Adrenal gland (tissue), 12 donors: ENCODE results near the gene TMEM151B. TPM values are rescaled to one million over a fixed set of nuclear protein-coding genes. Genes with fewer than 3 reads are reported as not detected.

Experiments
- DNase-seq, 7 donors: peaks; one replicate each; pipeline ENCODE4 v3.0.0-alpha.2; 2019 to 2020
- H3K27ac ChIP-seq, 5 donors: fragments of 200-600 bp; sonication (generic) in 4 of 5; 1 replicate in 3 of 5; 2 replicates in 2 of 5; pipeline versions ENCODE4 v1.5.1 to v1.8.0; 2016 to 2020; ENCODE audit warnings: mild to moderate bottlenecking in 1 of 5
- H3K27me3 ChIP-seq: fragments of 200-600 bp; 2 replicates; pipeline ENCODE4 v1.8.0; 2021
- H3K36me3 ChIP-seq, 2 donors: fragments of 200-600 bp; replicated peaks in 1 of 2; 1 replicate in 1 of 2; 2 replicates in 1 of 2; pipeline versions ENCODE4 v1.5.1 to v1.8.0; 2018 to 2022
- H3K4me1 ChIP-seq, 2 donors: fragments of 200-600 bp; replicated peaks in 1 of 2; 1 replicate in 1 of 2; 2 replicates in 1 of 2; pipeline versions ENCODE4 v1.5.1 to v1.8.0; 2018 to 2021
- H3K4me3 ChIP-seq, 4 donors: fragments of 200-600 bp; sonication (generic) in 3 of 4; one replicate each; pipeline ENCODE4 v1.5.1; 2016 to 2018
- H3K9me3 ChIP-seq, 3 donors: fragments of 200-600 bp; sonication (generic) in 1 of 3; replicated peaks in 1 of 3; 1 replicate in 2 of 3; 2 replicates in 1 of 3; pipeline versions ENCODE4 v1.5.1 to v1.8.0; 2016 to 2021
- POLR2A ChIP-seq, 2 donors: fragments of 450-650 bp; IDR thresholded peaks; one replicate each; pipeline ENCODE4 v1.6.1; 2017; ENCODE audit warnings: antibody characterized with exemption in 2 of 2, mild to moderate bottlenecking in 2 of 2, moderate library complexity in 1 of 2
- WGBS, 4 donors: extraction: QIAGEN DNeasy Blood & Tissue Kit in 2 of 4; methylation state at CpG; one replicate each; pipeline versions ENCODE4 v1.1.5 to v1.1.7; 2013 to 2017; 5-methylcytosine and 5-hydroxymethylcytosine counted together
- intact Hi-C, 2 donors: fragments of 100-400 bp; cut with DNase I; formaldehyde crosslinking; loops; one replicate each; pipeline versions ENCODE4 v1.14.1 to v1.15.0; 2022 to 2023
- polyA plus RNA-seq, 3 donors: library from polyadenylated mRNA; stranded (reverse); fragments of 200-250 nt in 2 of 3; fragments of 350-450 nt in 1 of 3; fragmentation: Illumina TruSeq in 1 of 3; extraction: RNeasy Lipid Tissue Mini Kit (QIAGEN cat#74804) in 1 of 3; gene quantifications; one replicate each; pipeline ENCODE4 v1.2.3, GENCODE V29; 2013 to 2014
- total RNA-seq, 9 donors: library from RNA; depleted of rRNA in 4 of 9; stranded (reverse); fragments of >200 nt in 4 of 9; fragments of 120-200 nt in 1 of 9; fragmentation: NEBNext Ultra II Directional in 1 of 9; extraction: Animal tissue kit (Norgen Biotek cat#: 25700) in 1 of 9; gene quantifications; one replicate each; pipeline versions ENCODE4 v1.1.0 to v1.2.4, GENCODE V29; 2013 to 2023
- TF ChIP-seq, protein P1 (sequence below), 6 experiments: fragments of 450-650 bp in 4 of 6; fragments of 200-600 bp in 2 of 6; sonication (generic) in 1 of 6; IDR thresholded peaks; 1 replicate in 5 of 6; 2 replicates in 1 of 6; pipeline versions ENCODE4 v1.5.1 to v1.8.0; 2016 to 2021; ENCODE audit warnings: antibody characterized with exemption in 6 of 6, mild to moderate bottlenecking in 2 of 6, moderate library complexity in 1 of 6
- donor health status: healthy with polysubstance abuse.
- donor health status: Bipolar disorder and iron deficiency.
- donor health status: DM: yes; HTN: yes; CAD: no.
- donor health status: DM: no; HTN: no; CAD: no.
- donor health status: DM: no; HTN: no; CAD: no.
- donor health status: DM: yes; HTN: yes; CAD: no.

TMEM151B gene
- total and polyA plus RNA-seq, 12 donors = 0.07 to 3.9 (median 0.79) TPM; not detected in 2

DNA sequence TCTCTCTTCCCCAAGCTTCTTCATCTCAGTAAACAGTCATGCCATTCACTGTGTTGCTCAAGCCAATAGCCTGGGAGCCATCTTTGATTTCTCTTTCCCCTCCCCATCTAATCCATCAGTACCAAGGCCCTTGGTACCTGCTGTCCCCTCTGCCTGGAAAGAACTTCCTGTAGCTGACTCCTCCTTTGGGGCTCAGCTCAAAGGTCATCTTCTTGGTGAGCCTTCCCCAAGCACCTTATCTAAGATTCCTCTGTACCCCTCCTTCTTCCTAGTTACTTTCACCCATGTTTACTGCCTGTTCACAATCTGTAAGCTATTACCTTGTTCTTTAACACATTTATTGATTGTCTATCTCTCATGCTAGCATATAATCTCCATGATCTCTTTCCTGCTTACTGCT lies 39.4 kb downstream of the TMEM151B start:
- no peak overlapping the region for H3K4me3 ChIP-seq
- DNase-seq = no peak
- TF ChIP-seq POLR2A (IDR thresholded peaks at IDR 0.05) = no peak
- TF ChIP-seq, protein P1, sequence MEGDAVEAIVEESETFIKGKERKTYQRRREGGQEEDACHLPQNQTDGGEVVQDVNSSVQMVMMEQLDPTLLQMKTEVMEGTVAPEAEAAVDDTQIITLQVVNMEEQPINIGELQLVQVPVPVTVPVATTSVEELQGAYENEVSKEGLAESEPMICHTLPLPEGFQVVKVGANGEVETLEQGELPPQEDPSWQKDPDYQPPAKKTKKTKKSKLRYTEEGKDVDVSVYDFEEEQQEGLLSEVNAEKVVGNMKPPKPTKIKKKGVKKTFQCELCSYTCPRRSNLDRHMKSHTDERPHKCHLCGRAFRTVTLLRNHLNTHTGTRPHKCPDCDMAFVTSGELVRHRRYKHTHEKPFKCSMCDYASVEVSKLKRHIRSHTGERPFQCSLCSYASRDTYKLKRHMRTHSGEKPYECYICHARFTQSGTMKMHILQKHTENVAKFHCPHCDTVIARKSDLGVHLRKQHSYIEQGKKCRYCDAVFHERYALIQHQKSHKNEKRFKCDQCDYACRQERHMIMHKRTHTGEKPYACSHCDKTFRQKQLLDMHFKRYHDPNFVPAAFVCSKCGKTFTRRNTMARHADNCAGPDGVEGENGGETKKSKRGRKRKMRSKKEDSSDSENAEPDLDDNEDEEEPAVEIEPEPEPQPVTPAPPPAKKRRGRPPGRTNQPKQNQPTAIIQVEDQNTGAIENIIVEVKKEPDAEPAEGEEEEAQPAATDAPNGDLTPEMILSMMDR (IDR thresholded peaks at IDR 0.05) = no peak

DNA sequence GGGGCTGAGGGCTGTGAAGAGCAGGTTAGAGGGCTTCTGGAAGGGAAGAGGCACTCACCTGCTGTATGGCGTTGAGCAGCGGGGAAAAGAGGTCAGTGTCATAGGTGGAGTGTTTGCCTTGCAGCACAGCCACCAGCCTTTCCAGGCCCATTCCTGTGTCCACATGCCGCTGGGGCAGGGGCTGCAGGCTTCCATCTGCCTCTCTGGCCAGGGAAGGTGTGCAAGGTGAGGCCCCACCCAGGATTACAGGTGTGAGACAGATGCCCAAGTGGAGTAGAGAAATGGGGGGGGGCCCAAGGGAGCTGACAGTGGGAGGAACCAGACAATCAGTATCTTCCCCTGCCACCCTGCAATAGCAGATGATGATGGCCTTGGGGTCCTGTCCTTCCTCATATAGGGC lies 40.0 kb downstream of the TMEM151B start:
- WGBS, 4 donors = 96 to 100% (median 99%) methylated on average over 3 of the region's 3 CpGs
- no peak for DNase-seq

More for the DNA sequence above, 39.4 kb downstream of the TMEM151B start:
- Histone ChIP-seq H3K9me3 (no peaks in the 10 kb centered on the region), H3K36me3 (peaks cover 0 to 67% of the 10 kb centered on the region in 2 donors), H3K27me3 (no peaks in the 10 kb centered on the region), H3K4me1 (peaks cover 8 to 11% of the 10 kb centered on the region in 2 donors), H3K27ac (no peak overlapping the region)
- intact Hi-C loops = no loop called here

DNA sequence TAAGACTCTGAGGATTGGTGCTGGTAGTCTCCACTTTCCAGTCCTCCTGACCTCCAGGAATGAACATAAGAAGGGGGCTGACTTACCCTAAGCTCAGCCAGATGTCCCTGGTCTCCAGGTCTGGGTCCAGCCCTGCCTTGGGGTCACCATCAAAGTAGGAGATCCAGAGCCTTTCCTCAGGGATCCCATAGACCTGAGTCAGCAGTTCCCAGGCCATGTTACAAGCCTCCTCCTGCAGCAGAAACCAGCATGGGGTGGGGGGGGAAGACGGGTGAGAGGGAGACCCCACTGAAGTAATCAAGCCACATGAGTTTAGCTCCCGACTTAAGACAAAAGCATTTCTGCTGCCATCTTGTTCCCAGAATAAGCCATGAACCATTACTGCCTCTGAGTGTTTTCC lies 41.1 kb downstream of the TMEM151B start:
- no peak for DNase-seq
- Histone ChIP-seq H3K9me3 (no peaks in the 10 kb centered on the region), H3K4me3 (no peak overlapping the region), H3K27ac (no peak overlapping the region), H3K27me3 (no peaks in the 10 kb centered on the region), H3K4me1 (peaks cover 8 to 11% of the 10 kb centered on the region in 2 donors), H3K36me3 (peaks cover 0 to 51% of the 10 kb centered on the region in 2 donors)
- no peak for TF ChIP-seq POLR2A (IDR thresholded peaks at IDR 0.05)
- TF ChIP-seq, protein P1 (IDR thresholded peaks at IDR 0.05) = no peak
- 50 to 82% (median 78%) methylated on average over 2 of the region's 2 CpGs for WGBS, 4 donors
- intact Hi-C loops = no loop called here

More for the DNA sequence above, 40.0 kb downstream of the TMEM151B start:
- no peak overlapping the region for H3K4me3 ChIP-seq
- H3K4me1 ChIP-seq = peaks cover 8 to 11% of the 10 kb centered on the region in 2 donors
- H3K9me3 ChIP-seq = no peaks in the 10 kb centered on the region
- no peak overlapping the region for H3K27ac ChIP-seq
- H3K27me3 ChIP-seq = no peaks in the 10 kb centered on the region
- H3K36me3 ChIP-seq = peaks cover 0 to 61% of the 10 kb centered on the region in 2 donors
- TF ChIP-seq, protein P1 (IDR thresholded peaks at IDR 0.05) = no peak
- no peak for TF ChIP-seq POLR2A (IDR thresholded peaks at IDR 0.05)
- intact Hi-C loops = no loop called here

DNA sequence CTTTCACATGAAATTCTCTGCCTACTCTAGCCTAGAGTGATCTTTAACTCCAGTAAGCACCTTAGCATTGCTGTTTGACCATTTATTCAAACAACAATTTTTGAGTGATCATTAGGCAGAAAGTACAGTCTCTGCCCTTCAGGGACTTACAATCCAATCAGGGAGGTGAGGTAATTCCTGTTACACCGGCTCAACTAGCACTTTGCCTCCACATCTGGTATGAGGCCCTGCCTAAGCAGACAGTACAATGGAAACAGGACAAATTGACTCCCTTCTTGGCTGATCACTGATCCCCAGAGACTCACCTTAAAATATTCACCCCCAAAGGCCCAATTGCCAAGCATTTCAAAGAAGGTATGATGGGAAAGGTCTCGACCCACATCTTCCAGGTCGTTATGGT lies 41.5 kb downstream of the TMEM151B start:
- Histone ChIP-seq H3K27me3 (no peaks in the 10 kb centered on the region), H3K36me3 (peaks cover 0 to 46% of the 10 kb centered on the region in 2 donors), H3K27ac (no peak overlapping the region), H3K4me3 (no peak overlapping the region), H3K4me1 (peaks cover 8 to 11% of the 10 kb centered on the region in 2 donors), H3K9me3 (no peaks in the 10 kb centered on the region)
- intact Hi-C loops = no loop called here
- 78 to 88% (median 83%) methylated on average over 3 of the region's 3 CpGs for WGBS, 4 donors
- DNase-seq = no peak
- no peak for TF ChIP-seq POLR2A (IDR thresholded peaks at IDR 0.05)
- TF ChIP-seq, protein P1 (IDR thresholded peaks at IDR 0.05) = no peak
